Fibroblast of peridontal ligament (primary cell): Measurements from ENCODE around the gene CAT.
"Not testable (repeated sequence)": the region's sequence is repeated elsewhere in the genome, so short reads cannot be mapped to it uniquely, and the experiment has no call there.

Experiments used
- DNase-seq: peaks from one replicate; pipeline ENCODE4 v3.0.0-alpha.2; 2010; ENCODE audit errors: extremely low read depth

CAT gene

DNA sequence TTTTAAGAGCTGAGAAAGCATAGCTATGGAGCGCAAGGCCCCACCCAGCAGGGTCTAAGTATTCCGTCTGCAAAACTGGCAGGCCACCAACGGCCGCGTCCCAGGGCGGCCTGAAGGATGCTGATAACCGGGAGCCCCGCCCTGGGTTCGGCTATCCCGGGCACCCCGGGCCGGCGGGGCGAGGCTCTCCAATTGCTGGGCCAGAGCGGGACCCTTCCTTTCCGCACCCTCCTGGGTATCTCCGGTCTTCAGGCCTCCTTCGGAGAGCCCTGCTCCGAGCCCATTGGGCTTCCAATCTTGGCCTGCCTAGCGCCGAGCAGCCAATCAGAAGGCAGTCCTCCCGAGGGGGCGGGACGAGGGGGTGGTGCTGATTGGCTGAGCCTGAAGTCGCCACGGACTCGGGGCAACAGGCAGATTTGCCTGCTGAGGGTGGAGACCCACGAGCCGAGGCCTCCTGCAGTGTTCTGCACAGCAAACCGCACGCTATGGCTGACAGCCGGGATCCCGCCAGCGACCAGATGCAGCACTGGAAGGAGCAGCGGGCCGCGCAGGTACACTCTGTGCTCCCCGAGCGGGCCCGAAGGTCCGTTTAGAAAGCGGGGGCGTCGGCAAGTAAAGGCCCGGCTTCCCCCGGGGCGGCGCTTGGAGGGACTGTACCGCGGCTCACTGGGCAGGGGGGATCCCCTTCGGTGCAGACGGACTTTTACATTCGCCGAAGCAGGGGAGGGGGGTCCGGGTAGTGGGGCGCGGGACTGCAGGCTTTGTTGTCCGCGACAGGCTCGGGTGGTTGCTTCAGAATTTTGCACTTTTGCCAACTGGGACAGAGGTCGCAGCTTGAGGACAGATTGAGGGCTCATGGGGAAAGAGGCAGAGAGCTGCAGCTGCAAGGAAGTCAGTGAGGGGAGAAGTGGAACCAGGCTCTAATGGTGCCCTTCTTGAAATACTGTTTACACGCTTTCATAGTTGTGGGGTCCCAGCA is at the start of gene CAT:
Gene CAT (plus strand): TSS at position 406 of the 979 bp plus-strand sequence. CDS start 80 bp downstream, at position 486.
- DNase-seq: peak; percentile 97

DNA sequence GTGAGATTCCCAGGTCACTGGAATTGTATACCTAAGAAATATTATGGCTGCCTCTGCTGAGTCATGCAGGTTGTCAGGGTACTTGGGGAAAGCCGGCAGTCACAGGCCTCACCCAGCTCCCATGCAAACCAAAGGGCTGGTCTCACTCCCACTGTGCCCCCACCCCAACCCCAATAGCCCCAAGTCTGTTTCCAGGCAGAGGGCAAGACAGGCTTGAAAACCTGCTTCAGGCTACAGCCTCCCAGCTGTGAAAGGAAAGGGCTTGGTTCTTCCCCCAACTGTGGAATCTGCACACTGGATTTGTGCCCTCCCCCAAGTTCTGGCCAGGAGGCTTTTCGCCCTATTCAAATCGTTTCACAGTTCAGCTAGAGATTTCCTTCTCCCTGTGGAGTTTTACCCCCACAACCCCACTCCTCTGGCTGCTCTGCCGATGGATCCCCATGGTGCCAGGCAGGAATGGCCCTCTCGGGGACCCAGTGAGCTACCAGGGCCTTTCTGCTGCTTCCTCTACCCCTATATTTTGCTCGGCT is 43.9 kb upstream of the CAT start:
- no peak for DNase-seq

DNA sequence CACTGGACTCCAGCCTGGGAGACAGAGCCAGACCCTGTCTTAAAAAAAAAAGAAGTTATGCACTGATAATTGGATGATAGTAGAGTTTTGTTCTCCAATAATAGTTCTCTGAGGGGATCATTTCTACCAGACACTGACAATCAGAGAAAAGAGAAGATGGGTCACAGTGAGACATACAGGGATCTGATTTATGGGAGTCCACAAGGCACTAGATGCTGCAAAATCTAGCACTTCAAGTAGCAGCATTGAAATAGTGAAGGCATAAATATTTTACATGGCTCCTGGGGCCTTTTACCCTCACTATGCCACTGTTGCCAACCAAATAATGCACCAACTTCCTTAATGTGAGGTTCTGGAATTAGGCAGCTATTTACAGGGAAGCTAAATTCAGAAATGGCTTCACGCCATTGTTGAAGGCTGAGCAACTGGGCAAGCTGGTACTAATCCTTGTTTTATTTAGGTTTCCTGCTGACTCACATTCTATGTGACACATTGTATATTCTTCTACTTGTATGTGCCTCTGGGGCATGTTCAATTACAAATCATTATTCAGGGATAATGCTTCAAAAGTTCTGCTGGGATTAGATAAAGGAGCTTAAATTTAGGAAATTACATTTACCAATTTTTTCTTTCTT is 42.7 kb upstream of the CAT start:
- DNase-seq: peak; percentile 80

DNA sequence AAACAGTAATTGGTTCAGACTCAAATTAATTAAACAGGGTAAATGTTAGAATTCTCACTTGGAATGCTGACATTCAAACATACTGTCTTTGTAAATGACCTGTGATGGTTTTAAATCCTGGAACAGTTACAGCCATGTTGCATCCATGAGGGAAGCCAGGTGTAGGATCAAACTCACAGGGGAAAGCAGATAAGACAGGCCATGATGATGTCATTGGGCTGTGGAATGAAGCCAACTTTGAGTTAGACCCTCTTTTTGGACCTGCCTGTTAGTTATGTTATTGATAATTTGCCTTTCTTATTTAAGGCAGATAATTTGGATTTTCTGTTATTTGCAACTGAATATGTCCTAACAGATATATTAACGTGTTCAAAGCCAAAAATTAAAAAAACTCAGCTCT is 41.6 kb upstream of the CAT start:
- no peak for DNase-seq

DNA sequence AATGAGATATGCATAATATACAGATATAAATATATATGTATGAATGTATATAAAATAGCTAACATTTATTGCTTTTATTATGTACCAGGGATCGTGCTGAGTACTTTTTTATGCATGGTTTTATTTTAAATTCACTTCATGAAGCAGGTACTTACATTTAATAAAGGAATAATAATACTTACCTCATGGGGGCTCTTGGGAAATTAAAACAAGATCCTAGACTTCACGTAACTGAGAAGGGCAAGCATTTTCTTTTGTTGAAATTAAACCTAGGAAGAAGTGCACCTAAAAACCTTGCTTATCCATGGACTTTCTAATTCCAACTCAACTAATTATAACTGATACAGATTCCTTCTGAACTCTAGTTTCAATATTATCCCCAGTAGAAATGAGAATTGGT is 40.9 kb upstream of the CAT start:
- no peak for DNase-seq

DNA sequence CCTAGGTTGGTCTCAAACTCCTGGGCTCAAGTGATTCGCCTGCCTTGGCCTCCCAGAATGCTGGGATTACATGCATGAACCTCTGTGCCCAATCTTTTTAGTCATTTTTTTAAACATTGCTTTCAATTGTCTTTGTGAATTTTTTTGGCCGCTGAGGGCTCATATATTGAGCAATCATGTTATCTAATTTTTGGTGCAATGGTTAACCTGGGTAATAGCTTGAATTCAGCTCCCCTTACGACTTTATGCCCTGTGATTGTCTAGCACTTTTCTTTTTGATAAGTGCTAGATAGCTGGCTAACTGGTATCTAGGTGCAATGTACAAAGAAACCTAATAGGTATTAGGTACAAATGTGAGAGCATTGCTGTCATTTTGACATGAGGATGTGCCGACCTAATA is 35.3 kb upstream of the CAT start:
- no peak for DNase-seq

DNA sequence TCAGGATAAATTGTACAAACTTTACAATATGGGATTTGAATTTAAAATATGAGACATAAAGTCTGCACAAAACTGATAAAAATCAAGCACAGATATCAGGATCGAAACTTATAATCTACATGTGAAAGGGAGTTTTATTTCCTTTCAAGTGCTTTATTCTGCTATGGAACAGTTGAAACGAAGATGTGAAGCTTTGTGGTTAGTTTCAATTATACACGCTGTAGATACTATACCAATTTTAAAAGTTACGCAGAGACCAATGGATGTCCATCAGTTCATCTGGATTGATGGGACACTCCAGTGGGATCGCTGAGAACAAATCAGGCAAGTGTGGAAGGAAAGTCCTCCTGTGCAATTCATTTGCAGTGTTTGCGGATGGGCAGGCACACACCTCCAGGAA is 34.5 kb upstream of the CAT start:
- DNase-seq: no peak

DNA sequence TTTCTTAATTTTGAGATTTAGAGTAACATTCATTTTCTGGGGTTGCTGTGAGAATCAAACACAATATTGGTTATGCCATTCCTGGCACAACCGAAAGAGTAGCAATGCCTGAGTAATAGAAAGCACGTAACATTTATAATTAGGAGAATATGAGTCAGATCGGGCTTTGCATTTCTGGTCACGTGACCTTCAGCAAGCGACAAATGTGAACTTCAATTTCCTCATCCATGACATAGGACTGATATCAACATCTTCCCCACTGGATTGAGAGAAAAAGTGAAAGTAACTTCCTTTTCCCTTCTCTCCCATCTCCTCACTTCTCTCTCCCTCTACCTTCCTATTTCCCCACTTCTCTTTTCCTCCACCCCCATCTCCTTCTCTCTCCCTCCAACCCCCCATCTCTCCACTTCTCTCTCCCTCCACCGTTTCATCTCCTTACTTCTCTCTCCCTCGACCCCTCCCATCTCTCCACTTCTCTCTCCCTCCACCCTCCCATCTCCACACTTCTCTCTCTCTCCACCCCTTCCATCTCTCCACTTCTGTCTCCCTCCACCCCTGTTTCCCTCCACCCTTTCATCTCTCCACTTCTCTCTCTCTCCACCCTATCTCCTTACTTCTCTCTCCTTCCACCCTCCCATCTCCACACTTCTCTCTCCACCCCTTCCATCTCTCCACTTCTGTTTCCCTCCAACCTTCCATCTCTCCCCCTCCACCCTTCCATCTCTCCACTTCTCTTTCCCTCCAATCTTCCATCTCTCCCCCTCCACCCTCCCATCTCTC is 33.5 kb upstream of the CAT start:
- peak; percentile 76 for DNase-seq

DNA sequence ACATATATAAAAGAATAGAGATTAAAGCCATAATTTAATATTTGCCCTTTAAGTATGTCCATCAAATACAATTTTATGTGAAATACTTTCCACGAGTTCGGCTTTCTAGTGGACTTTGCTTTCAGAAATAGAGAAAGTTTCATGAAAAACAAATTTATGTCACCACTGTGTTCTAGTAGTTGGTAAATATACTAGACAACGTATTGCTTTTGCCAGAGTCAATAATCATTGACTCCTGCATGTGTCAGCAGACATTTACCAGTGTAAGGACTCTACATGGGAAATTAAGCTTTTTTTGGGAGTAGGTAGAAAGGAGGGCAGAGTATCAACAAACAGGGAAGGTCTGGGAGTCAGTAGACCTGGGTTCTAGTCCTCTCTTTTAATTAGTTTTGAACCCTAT is 32.3 kb upstream of the CAT start:
- DNase-seq: no peak

DNA sequence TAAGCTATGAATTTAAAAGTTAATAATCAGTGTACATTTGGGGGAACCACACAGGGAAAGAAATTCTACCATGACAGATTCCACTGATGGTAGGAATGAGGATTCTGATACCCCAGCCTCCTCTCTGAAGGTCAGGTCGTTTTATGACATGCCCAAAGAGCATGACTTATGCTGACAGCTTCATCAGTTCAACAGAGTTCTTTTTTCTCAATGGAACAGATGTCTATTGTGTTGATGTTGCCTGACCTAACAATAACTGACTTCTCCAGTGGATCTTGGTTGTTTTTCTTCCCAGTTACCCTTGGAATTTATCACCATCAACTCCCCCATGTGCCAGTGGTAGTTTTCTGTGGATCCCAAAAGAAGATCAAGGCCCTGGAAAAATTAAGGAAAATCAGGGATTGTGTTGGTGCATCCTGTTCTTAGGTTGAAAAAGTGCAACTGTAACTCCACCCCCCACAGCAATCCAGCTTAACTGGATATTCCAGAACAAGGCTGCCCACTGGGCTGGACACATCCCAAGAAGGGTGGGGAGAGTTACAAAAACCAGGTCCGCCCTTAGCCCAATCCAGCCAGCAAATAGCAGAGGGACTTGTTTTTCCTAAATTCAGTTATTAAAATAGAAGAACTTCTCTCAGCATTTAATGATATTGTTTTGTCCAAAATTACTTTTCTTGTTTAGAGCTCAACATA is 31.5 kb upstream of the CAT start:
- DNase-seq: no peak

DNA sequence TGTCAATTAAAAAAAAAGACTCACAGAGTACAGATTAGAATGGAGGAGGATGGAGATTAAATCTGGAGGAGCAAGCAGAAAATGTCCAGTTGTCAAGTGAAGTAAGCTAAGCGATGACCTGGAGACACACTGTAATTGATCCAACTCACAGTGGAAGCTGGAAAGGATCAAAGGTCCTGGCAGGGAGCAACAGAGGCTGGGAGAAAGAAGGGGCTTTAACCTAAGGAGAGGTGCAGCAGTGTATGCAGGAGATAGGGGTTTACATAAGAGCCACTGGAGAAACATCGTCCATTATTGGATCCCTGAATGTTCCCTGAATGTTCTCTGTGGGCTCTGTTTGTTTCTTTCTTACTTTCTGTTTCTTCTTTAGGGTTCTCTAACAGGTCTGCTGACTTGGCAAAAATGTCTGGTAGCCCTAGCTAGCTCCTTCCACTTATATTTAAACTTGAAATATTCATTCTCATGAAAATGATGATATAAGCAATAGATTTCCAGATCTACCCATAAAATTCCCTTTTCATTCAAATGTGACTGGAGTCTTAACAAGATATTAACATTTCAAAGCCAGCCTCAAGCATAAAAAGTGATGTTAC is 30.1 kb upstream of the CAT start:
- no peak for DNase-seq

DNA sequence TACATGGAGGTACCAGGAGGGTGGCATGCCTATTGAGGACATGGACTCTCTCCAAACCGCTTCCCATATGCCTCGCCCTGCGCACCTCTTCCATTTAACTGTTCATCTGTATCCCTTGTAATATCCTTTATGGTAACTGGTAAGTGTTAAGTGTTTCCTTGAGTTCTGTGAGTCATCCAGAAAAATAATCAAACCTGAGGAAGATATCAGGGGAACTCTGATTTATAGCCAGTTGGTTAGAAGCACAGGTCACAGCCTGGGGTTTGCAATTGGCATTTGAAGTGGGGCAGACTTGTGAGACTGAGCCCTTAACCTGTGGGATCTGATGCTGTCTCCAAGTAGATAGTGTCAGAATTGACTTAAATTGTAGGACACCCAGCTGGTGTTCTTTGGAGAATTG is 27.6 kb upstream of the CAT start:
- DNase-seq: no peak

DNA sequence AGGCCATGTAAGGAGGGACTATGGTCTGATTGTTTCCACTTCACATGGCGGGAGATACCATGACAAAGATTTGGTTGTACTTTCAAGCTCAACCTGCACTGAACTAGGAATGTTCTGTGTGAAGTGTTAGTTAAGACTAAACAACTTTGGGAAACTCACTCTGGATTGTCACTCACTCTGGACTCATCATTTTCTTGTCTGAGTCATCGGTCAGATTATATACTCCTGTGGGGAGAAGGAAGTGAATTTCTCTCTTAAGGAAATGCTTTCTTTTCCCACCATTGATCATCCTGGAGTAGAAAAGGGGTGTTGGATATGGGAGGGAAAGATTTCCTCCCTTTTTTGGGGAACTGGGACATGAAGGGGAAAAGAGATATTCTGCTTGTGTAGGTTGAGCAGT is 26.9 kb upstream of the CAT start:
- no peak for DNase-seq

DNA sequence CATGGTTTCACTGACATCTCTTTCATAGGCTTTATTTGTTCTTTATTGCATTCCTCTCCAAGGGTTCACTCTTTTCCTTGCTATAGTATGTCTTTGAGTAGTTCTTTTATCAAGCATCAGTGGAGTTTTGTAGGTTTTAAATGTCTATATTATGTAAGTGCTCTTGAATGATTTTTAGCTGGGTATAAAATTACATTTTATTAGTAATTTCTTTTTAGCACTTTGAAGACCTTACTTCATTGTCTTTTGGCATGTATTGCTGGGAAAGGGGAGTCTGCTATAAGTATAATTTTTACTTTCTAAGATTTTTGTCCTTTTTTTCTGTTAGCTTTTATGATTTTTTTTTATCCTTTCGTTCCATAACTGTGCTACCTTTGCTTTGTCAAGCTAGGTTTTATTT is 25.5 kb upstream of the CAT start:
- no peak for DNase-seq

DNA sequence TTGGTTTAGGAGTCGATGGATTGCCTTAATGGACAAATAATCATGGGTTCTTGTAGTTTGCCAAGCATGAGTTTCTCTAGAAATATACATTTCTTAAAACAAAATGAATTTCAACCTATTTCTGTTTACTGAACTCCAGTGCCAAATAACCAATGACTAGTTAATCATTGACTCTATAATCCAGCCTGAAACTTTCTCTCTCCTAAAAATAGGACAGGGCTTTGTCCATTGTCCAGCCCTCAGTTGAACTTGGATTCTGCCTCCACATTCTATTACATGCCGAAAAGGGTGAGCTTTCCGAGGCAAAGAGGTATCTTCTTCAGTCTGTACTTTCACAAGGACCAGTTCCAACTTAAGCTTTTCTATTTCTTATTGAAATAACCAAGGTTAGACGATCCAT is 23.2 kb upstream of the CAT start:
- no peak for DNase-seq

DNA sequence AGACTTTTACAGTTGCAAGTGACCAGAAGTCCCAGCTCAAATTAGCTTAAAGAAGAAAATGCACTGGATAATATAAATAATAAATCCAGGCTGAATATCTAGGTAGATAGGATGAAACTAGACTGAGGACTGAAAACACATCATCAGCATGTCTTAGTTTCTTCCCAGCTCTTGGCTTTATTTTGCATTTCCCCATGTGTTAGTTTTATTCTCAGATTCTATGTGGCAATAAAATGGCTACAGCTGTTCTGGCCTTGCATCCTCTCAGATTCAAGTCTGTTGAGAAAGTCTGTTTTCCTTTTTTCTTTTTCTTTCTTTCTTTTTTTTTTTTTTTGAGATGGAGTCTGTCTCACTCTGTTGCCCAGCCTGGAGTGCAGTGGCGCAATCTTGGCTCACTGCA is 22.6 kb upstream of the CAT start:
- DNase-seq: no peak

DNA sequence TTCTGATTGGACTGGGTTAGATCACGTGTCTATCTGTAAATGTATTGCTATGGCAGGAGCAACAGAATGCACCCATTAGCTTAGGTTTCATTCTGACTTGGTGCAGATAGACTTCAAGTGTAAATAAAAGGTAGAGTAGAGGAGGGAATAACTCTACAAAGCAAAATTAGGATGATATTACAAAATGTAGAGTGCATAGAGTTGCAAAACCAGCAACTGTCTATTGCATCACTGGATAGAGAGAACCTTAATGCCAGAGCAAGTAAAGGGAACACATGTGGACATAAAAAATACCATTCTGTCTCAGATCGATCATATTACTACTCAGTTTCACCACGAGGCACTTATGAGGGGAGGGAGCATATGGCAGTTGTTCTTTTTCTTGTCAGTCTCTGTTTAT is 22.0 kb upstream of the CAT start:
- DNase-seq: peak; percentile 38

DNA sequence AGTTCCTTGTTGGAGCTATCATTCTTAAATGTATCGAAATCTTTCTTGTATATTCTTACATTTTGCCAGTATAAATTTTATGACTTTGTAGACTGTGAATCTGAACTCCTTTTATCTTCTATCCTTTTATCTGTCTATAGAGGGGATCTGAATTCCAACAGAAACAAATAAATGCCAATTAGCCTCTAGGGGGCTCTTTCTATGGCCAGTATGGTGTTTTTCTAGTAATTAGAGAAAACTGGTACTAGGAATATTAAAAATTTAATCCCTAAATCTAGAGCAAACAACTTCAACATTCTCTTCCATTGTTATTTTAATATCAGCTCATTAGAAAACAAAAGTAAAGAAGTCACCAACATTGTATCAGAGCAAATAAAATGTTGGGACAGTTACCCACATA is 21.5 kb upstream of the CAT start:
- DNase-seq: no peak

DNA sequence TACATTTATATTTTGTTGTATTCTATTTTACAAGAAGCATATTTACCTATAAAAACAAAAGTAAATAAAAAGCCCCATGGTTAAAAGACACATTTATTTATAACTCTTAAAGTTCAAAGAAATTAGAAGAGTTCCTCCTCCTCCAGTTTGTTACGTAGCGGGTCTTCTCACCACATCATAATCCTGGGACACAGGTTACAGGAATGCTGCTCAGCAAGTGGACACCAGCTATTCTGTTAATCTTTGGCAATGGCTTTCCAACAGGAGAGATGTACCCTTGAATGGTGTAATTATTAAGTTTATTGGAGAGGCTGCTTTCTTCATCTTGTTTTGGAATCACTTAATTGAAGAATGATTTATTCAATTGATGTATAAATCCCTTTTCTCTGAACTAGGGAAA is 19.6 kb upstream of the CAT start:
- DNase-seq: no peak

DNA sequence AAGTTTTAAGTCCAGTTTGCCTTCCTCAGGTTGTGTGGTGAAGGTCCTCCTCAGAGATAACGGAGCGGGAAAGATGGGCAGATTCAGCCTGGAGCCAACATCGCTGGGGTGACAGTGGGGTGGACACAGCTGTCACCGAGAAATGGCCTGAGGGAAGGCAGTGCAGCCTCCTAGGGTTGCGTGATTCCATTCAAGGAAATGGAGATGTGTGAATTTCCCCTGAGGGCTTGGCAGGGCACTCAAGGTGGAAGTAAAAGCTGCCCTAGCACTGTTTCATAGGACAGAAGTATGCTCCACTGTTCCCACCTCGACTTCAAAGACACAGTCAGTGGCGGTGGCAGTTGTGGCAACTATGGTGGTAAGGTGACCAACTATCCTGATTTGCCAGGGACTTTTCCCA is 15.4 kb upstream of the CAT start:
- DNase-seq: no peak

DNA sequence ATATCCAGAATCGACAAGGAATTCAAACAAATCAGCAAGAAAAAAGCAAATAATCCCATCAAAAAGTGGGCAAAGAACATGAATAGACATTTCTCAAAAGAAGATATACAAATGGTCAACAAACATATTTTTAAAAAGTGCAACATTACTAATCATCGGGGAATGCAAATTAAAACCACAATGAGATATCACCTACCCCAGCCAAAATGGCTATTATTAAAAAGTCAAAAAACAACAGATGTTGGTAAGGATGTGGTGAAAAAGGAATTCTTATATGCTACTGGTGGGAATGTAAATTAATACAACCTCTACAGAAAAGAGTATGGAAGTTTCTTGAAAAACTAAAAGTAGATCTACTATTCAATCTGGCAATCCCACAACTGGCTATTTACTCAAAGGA is 13.9 kb upstream of the CAT start:
- not testable (repeated sequence) for DNase-seq
